Frontal cortex (tissue), 4 donors: ENCODE measurements around the gene GOLGA6L10. TPM values are rescaled to one million over a fixed set of nuclear protein-coding genes. Genes with fewer than 3 reads are reported as not detected.
"Not testable (repeated sequence)": the region's sequence is repeated elsewhere in the genome, so short reads cannot be mapped to it uniquely, and the experiment has no call there.

Source experiments
- DNase-seq, 2 donors: peaks; one replicate each; pipeline ENCODE4 v3.0.0; 2012; ENCODE audit warnings: low spot score in 2 of 2
- FAIRE-seq: peaks from 2 replicates; lab custom pipeline; 2012; peaks lifted over from hg19 to GRCh38; lab: Jason Lieb, UNC
- total RNA-seq: library from RNA; depleted of rRNA; stranded (reverse); fragments of >200 nt; gene quantifications from one replicate; pipeline ENCODE4 v1.2.3, GENCODE V29; 2014
- donor health status: control.
- donor health status: control.
- donor health status: control.

Gene GOLGA6L10
- total RNA-seq, 1 donor from 2014 or later, result 2.0 TPM

DNA sequence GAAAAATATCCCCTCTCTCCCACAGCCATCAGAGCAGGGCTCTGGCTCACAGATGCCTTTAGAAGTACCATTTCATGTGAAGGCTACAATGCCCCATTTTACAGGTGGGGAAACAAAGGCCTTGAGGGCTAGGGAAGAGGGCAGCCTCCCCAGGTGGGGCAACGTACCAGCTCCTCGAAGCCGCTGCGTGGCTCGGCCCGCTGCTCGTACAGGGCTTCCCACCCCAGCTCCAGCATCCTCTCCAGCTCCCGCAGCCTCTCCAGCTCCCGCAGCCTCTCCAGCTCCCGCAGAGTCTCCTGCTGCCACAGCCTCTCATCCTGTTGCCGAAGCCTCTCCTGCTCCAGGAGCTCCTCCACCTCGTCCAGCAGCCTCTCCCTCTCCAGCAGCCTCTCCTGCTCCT, 4.9 kb downstream of the GOLGA6L10 start:
- not testable (repeated sequence) for FAIRE-seq, DNase-seq

DNA sequence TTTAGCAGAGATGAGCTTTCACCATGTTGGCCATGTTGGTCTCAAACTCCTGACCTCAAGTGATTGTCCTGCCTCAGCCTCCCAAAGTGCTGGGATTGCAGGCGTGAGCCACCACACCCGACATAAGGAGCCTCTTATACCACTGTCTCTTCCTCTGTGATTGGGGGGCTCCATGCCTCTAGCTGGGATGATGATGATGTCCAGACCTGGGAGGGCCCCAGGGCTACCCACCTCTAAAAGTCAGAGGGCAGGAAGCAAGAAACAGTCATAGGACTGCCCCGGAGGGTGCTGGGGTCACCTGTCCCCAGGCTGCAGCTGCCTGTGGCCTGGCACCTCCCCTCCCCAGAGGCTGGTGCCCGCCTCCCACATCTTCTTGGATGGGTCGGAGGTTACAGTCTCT, 5.4 kb downstream of the GOLGA6L10 start:
- DNase-seq, FAIRE-seq: not testable (repeated sequence)

DNA sequence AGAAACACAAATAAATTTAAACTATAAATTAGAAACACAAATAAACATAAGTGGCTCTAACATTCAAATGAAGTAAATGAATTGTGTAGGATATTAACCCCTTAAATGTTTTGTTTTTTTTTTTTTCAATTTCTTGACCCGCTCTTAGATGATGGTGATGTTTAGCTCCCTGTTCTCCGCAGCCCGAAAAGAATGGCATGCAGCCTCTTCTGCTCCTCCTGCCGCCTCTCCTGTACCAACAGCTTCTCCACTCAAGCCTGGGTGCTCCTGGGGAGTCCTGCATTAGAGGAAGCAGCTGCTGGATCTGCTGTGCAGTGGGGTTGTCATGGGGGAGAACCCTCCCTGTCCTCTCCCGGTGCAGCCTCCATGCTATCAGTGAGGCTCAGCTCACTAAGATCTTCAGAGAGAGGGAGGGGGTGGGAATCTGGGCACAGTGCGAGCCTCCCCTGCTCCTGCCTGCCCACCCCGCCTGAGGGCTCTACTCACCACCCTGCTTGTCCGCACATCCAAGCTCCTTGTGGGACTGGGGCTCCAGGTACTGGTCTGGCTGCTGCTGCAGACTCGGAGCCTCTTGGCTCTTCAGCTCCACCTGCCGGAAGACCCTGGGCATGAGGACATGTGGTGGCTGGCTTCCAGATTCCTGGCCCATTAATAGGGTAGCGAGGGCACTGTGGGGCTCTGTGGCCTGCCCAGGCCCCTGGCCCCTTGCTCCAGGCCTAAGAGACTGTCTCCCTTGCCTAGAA, 6.5 kb downstream of the GOLGA6L10 start:
- FAIRE-seq, DNase-seq: not testable (repeated sequence)

DNA sequence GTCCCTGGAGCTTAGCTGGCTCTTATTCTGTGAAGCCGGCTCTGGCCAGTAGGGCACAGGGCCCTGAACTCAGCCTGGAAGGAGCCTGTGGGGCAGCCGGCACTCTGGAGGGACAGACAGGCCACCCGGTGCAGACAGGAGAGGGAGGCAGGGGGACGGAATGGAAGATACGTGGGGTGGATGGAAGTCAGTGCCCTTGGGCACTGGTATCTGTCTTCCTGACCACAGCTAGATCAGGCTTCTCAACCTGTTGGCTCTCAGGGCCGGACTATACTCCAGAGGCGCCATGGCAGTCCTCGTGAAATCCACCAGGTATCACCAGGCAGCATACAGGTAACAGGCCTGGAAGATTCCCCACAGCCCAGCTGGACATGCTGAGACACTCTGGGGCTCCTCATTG, 10.7 kb downstream of the GOLGA6L10 start:
- DNase-seq, FAIRE-seq: not testable (repeated sequence)

- not testable (repeated sequence) for DNase-seq, FAIRE-seq
Observed at GRCh38 chr15:82338053-82338452, 11.2 kb downstream of the GOLGA6L10 start.

- FAIRE-seq, DNase-seq: not testable (repeated sequence)
Observed at GRCh38 chr15:82337051-82337450, 12.2 kb downstream of the GOLGA6L10 start.

GRCh38 chr15:82336180-82336647, 13.1 kb downstream of the GOLGA6L10 start:
- FAIRE-seq, DNase-seq: not testable (repeated sequence)

DNA sequence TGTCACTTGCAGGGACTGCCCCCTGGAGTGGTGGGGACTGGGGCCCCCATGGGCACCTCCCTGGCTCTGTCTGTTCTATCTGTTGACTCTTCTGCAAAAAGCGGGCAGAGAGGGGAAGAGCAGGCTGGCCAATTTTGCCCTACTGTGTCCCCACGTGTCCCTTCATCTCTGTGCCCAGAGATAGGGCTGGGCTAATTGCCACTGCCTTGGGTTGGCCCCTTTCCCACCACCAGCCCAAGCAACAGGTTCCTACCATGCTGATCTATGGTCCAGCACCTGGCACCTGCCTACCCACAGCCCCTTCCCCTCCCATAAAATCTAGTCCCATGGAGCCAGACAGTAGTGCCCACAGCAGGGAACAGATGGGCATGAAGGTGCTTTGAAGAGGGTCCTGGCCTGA, 14.3 kb downstream of the GOLGA6L10 start:
- not testable (repeated sequence) for DNase-seq, FAIRE-seq

DNA sequence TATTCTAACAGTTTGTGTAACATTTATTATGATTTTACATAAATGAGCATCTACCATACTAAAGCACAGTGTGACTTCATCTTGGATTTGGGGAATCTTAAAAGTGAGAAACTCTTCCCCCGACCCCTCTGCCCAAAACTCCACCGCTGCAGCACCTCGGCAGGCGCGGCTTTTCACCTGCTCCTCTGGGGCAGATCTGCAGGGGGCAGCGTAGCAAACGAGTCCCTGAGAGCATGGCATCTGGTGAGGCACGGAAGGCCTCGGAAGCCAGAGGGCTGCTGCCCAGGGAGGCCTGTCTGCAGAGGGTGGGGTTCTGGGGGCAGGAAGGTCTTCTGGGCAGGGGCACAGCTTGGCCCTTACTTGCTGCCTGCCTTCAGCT, 14.7 kb downstream of the GOLGA6L10 start:
- DNase-seq, FAIRE-seq: not testable (repeated sequence)

DNA sequence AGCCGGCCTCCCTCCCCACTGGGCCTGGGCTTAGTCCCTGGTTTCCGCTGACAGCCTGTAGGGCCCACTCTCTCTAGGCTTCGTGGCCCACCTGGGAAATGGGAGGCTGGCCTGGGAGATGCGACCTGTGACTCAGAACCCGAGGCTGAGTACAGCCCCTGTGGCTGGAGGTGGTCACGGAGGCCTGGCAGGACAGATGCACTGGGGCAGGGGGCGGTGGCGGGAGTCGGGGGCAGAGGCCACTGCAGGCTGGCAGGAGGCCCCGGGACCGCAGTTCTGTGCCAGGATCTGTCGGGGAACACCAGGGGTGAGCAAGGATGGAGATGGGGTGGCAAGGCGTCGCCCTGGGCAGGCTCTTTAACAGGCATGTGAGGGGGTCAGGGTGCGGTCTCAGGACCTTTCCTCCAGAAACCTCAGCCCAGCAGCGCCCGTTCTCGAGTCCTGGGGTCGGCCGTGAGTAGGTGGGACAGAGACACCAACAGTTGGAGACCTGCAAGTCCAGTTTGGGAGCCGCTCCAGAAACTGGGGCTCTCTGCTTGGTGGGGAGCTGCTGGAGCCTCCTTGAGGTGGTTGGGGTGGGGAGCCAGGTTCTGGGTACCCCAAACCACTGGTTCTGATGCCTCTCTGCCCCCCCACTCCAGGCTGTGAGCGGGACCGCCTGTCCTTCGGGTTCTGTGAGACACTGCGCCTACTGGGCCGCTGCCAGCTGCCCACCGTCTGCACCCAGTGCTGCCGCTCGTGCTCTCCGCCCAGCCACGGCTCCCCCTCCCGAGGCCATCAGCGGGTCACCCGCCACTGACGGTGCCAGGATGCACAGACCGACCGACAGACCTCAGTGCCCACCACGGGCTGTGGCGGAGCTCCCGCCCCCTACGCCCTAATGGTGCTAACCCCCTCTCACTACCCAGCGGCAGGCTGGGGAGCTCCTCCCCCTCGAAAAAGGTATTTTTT, 15.4 kb downstream of the GOLGA6L10 start:
- FAIRE-seq, DNase-seq: not testable (repeated sequence)

DNA sequence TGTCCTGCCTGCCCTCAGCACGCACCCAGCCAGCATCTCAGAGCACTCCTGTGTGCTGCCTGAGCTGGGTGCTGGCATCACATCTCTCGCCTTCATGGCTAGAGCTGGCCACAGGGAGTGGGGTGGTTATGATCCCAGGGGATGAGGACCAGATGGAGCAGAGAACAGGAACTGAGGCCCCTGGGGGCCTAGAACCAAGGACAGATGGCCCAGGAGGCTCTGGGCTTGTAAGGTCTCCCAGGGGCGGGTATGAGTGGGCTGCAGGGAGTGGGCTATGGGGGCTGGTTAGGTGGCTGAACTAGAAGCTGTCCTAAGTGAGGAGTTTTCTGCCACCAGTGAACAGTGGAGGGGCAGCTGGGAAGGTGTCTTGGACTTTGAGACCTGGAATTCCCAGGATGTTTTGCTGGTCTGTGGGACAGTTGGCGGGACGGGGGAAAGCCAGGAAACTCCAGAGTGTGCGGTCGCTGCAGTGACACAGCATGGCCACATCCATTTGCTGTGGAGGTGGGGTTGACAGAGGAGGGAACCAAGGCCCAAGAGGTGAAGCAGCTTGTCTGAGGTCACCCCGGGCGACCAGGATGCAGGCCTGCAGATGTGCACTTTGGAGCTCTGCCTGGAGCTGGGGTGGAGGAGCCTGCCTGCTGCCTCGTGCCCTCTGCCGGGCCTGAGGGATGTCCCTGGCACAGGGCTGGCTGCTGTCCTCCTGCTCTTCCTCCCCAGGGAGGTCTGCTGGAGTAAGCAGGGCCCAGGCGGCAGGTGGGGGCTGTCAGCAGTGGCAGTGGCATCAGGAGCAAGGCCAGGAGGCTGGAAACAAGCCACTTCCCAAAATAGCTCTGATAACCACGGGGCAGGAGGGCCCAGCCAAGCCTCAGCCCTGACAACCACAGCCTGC, 16.3 kb downstream of the GOLGA6L10 start:
- not testable (repeated sequence) for DNase-seq, FAIRE-seq

- FAIRE-seq, DNase-seq: not testable (repeated sequence)
Observed at GRCh38 chr15:82331576-82332304, 17.5 kb downstream of the GOLGA6L10 start.

DNA sequence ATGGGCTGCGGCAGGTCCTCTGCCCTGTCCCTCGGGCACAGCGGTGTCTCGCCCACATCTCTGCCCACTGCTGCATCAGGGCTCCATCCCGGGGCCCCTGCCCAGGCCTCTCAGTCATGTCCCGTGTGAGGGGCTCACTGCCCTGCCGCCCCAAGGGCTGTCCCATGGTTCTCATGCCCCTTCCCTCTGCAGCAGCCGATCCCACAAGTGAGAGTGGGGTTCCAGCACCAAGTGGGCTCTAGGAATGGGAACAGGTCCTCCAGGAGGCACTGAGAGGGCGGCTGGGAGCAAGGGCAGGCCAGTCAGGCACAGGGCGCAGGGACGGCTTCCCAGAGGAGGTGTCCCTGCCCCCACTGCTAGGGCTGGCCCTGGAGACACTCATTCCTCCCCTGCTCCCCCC, 18.4 kb downstream of the GOLGA6L10 start:
- FAIRE-seq, result not testable (repeated sequence)

DNA sequence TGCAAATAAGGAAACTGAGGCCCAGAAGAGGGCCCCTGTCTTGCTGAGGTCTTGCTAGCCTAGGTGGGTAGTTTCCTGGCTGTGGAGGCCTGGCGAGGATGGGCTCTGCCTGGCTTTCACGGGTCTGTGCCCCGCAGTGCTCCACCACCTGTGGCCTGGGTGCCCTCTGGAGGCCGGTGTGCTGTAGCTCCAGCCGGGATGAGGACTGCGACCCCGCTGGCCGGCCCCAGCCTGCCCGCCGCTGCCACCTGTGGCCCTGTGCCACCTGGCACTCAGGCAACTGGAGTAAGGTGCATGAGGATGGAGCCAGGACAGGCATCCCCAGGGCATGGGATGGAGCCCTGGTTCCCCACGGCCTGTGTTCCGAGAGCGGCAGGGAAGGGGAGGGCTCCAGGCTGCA, 20.2 kb downstream of the GOLGA6L10 start:
- not testable (repeated sequence) for FAIRE-seq, DNase-seq

More for the DNA sequence above, 18.4 kb downstream of the GOLGA6L10 start:
- DNase-seq, result not testable (repeated sequence)

DNA sequence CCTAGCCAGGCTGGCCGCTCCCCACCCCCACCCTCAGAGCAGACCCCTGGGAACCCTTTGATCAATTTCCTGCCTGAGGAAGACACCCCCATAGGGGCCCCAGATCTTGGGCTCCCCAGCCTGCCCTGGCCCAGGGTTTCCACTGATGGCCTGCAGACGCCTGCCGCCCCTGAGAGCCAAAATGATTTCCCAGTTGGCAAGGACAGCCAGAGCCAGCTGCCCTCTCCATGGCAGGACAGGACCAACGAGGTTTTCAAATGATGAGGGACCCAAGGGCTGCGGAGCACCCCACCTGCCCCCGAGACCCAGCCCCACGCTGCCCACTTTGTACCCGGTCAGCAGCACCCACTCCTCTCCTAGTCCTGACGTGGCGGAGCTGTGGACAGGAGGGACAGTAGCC, 21.9 kb downstream of the GOLGA6L10 start:
- DNase-seq, FAIRE-seq: not testable (repeated sequence)

- FAIRE-seq, DNase-seq: not testable (repeated sequence)
Observed at GRCh38 chr15:82326896-82327295, 22.4 kb downstream of the GOLGA6L10 start.

DNA sequence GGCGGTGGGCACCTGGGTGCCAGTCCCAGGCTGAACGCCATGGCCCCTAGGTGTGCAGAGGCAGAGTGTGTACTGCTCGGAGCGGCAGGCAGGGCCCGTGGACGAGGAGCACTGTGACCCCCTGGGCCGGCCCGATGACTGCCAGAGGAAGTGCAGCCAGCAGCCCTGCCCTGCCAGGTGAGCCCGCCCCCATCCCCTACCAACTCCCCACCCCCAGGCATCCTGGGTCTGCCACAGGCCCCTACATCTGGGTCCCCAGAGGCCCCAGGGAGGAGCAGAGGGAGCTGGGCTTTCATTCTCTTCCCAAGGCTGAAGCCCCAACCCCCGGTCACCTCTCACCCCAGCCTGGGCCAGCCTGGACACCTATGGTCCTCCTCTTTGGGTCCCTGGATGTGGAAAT, 23.6 kb downstream of the GOLGA6L10 start:
- not testable (repeated sequence) for FAIRE-seq, DNase-seq

- not testable (repeated sequence) for DNase-seq, FAIRE-seq
Observed at GRCh38 chr15:82324831-82325230, 24.4 kb downstream of the GOLGA6L10 start.
